ENCODE data around the gene EPHB1.
A peak's percentile ranks its signal among the peaks of the same experiment; 100 is the strongest.

The EPHB1 gene

DNA sequence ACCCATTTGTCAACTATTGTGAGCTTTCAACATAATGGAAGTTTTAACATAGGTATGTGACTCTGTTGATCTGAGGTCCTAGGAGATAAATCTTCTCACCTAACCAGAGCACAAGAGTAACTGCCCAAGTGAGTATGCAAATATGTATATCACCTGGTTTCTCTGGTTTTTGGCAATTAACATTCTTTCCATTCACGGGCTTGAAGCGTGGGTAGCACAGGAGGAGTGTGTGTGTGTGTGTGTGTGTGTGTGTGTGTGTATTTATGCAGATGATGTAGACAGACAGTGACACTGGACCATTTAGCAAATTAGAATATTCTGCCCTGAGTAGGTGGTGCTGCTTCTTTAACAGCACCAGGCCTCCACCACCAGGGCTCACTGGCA, 15.0 kb downstream of the EPHB1 start:
- DNase-seq, result no peak

- no peak for DNase-seq
Measured at GRCh38 chr3:134810850-134811249, 15.8 kb downstream of the EPHB1 start.

DNA sequence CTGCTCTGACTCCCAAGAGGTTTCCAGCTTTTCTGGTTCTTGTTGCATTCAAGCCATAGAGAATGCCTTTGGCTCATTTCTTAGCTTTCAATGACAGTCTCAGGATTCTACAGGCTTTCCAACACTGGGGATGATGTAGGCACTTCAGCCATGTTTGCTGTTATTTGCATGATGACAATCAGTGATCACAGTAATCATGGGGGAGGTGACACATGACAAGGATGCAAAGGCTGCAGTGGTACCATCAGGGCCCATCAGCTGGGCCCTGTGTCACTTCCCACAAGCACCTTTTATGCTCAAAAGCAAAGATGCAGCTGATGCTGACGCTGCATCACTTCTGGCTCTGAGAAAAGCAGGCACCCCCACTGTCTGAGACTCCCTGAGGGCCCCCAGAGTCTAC, 18.6 kb downstream of the EPHB1 start:
- DNase-seq, result no peak

- no peak for DNase-seq
Measured at GRCh38 chr3:134815519-134815918, 20.5 kb downstream of the EPHB1 start.

DNA sequence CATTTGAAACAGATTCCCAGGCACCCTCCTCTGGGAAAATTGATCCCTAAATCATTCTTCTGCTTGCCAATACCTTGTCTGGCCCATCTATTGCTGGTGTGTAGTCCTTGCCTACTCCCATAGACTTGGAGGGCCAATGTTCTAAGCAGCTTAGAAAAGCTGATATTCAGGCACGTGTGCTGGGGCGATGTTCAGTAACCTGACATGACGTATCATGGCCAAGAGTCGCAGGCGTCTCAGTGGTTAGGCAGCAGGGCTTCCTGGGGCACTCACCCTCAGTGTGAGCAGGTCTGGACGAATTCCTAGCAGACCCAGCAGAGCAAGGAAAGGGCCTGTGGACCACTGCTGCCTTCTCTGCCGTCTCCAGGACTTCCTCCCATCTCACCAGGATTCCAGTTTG, 21.6 kb downstream of the EPHB1 start:
- no peak for DNase-seq

GRCh38 chr3:134817297-134817696, 22.2 kb downstream of the EPHB1 start:
- no peak for DNase-seq

- DNase-seq, result no peak
Measured at GRCh38 chr3:134820994-134821393, 25.9 kb downstream of the EPHB1 start.

DNA sequence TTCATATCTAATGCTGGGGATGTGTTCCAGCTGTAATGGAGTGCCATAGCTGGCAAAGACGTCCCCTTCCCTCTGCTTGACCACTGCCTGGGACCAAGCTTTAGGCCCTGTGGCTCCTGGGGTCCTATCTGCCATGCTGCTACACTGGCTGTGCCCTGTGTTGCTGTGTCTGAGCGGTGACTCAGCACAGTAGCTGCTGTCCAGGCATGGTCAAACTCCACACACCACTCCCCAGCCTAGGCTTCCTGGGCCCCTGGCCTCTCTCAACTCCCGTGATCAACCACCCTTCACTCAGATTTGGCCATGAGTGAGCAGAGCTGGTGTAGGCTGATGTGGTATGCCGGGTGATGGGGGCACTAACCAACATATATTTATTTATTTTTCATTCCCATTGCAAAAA, 27.0 kb downstream of the EPHB1 start:
- DNase-seq, result no peak

DNA sequence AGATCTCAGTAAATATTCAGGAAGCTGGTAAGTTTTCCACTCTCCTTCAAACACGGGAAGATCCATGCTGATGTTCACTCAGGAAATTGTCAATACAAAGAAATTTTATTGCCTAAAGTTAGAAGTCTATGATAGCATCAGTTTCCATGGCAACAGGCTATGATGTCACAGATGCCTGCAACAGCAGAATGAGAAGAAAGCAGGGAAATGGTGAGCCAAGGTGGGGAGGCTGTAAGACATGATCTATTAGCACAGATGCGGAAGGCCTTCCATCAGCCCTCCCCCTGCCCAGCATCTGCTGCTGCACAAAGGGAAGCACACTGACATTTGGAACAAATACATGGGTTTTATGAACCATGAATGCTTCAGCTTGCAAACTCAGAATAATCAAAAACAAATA, 28.6 kb downstream of the EPHB1 start:
- no peak for DNase-seq

DNA sequence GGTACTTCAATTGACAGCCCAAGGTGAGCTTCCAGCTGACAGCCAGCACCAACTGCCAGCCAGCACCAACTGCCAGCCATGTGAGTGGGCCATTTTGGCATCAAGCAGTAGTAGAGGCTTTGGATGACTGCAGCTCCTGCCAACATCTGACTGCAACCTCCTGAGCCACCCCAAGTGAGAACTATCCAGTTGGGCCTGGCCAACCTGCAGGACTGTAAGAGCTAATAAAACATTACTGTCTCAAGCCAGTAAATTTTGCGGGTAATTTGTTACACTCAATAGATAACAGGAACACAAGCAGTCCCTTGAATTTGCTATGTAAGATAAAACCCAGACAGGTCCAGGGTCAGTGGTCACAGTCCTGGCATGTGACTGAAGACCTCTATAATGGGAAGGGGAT, 29.7 kb downstream of the EPHB1 start:
- peak; percentile 92 for DNase-seq

GRCh38 chr3:134827213-134827612, 32.2 kb downstream of the EPHB1 start:
- DNase-seq, result no peak

- no peak for DNase-seq
Measured at GRCh38 chr3:134829721-134830120, 34.7 kb downstream of the EPHB1 start.

GRCh38 chr3:134832585-134832984, 37.5 kb downstream of the EPHB1 start:
- DNase-seq, result no peak

GRCh38 chr3:134833453-134834163, 38.5 kb downstream of the EPHB1 start:
- no peak for DNase-seq

GRCh38 chr3:134836921-134837320, 41.9 kb downstream of the EPHB1 start:
- DNase-seq, result no peak

- DNase-seq, result no peak
Measured at GRCh38 chr3:134838599-134838998, 43.5 kb downstream of the EPHB1 start.

DNA sequence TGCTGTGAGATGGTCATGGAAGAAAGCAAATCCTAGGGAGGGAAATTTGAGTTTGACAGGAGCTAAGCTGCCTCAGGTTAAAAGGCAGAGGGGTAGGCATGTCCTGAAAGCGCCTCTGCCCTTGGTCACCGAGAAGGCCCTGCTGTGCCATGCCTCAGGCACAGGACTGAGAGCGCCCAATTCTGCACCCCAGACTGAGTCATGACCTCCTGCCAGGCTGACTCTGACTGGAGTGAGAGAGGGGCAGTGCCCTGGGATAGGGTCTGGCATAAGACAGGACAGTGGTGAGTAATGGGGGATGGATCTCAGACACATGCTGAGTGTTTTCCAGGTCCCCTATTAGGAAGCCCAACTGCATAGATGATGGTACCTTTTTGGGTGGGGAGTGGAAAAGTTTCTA, 44.4 kb downstream of the EPHB1 start:
- DNase-seq, result no peak

DNA sequence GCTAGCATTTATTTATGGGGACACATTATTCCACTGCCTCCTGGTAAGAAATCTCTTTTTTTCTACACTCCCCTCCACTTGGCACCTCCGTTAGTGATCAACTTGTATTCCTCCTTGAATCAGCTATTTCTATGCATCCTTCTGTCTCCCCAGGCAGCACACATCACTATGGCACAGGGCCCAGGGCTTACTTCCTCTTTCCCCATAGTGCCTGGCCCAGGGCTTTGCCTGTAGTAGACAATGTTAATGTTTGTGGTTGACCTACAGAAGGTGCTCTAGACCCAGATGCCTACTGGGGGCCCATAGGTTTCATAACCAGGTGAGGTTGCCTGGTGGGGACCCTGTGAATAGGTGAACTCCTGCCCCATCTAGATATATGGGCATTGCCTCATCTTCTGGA, 44.9 kb downstream of the EPHB1 start:
- no peak for DNase-seq

GRCh38 chr3:134840459-134840858, 45.4 kb downstream of the EPHB1 start:
- DNase-seq, result peak; percentile 16

DNA sequence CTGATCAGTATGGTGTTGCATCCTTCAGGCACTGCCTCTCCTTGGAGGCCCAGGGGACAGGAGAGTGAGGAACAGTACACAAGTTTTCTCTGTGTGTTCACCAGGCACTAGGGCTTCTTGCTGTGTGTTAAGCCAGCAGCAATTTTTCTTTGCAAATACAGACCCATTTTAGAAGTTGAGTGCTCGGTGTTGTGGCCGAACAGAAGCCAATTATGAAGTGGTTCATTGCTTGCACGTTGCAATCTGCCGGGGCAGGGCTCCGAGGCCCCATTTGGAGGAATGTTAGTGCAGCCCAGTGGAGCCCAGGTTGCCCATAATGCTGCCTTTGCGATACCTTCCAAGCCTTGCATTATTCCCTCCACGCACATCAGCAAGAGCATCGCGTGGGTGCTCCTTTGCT, 51.0 kb downstream of the EPHB1 start:
- DNase-seq, result no peak

GRCh38 chr3:134846911-134847317, 51.9 kb downstream of the EPHB1 start:
- DNase-seq, result peak; percentile 16

DNA sequence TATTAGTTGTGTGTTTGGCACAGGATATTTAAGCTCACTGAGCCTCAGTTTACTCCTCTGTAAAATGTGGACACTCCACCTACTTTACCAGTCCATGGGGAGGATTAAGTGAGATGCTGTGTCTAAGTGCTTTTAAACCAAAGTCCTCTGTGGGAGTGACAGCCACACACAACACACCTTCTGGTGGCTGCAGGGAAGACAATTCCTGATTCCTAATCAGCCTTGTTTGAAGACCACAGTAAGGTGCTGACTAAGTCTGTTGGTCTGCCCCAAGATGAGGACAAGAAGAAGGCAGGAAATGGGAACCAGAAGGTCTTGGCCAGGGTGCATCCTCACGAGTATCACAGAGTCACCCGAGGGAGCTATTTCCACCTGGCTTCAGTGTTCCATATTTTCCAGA, 52.3 kb downstream of the EPHB1 start:
- no peak for DNase-seq

GRCh38 chr3:134849561-134849960, 54.5 kb downstream of the EPHB1 start:
- DNase-seq, result no peak

GRCh38 chr3:134850761-134851160, 55.7 kb downstream of the EPHB1 start:
- DNase-seq, result no peak

DNA sequence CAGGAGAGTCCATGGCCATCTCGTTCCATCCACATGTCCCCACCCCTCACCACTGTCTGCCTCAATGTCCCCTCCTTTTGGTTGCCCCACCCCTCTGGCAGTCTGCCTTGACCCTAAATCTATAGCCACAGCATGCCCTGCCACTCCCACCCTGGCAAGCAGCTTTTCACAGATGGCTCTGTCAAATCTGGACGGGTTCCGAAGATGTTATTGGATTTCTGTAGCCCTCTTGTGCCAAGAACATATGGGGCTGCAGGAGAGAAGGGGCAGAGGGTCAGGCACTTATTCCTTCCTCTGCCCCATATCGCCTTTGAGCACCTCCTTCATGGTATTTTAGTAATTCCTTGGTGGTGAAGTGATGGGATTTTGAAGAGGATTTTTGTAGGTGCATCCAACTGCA, 57.1 kb downstream of the EPHB1 start:
- peak; percentile 78 for DNase-seq
